HepG2 (cell line): ENCODE data around the gene QSOX2. TPM values are rescaled to one million over a fixed set of nuclear protein-coding genes. Genes with fewer than 3 reads are reported as not detected.

Source experiments
- ARID4A ChIP-seq: sonication (generic); formaldehyde crosslinking; IDR thresholded peaks from 2 replicates; pipeline ENCODE4 v1.5.0; 2020; ENCODE audit warnings: mild to moderate bottlenecking, missing genetic modification reagents, borderline replicate concordance
- CHD2 ChIP-seq: IDR thresholded peaks from 2 replicates; pipeline ENCODE4 v1.6.1; 2011; ENCODE audit warnings: low read depth, low read length, improper control_type of control experiment
- EZH2 ChIP-seq: conservative IDR thresholded peaks from 2 replicates; pipeline ENCODE4 v1.6.1; 2012; ENCODE audit warnings: mild to moderate bottlenecking, low read depth, low read length, moderate library complexity
- GMEB2 ChIP-seq: IDR thresholded peaks from 2 replicates; pipeline ENCODE4 v1.6.1; 2016; ENCODE audit warnings: missing biosample characterization, missing genetic modification reagents, low read depth
- HBP1 ChIP-seq: IDR thresholded peaks from 2 replicates; pipeline ENCODE4 v1.6.1; 2016; ENCODE audit warnings: low read depth, control low read depth
- ZBTB38 ChIP-seq: sonication (generic); formaldehyde crosslinking; IDR thresholded peaks from 2 replicates; pipeline ENCODE4 v1.5.1; 2020; ENCODE audit warnings: mild to moderate bottlenecking, missing genetic modification reagents
- ZNF142 ChIP-seq: sonication (generic); formaldehyde crosslinking; IDR thresholded peaks from 2 replicates; pipeline ENCODE4 v1.4.0; 2020; ENCODE audit warnings: missing genetic modification reagents
- ZSCAN9 ChIP-seq: IDR thresholded peaks from 2 replicates; pipeline ENCODE4 v1.6.1; 2016; ENCODE audit warnings: borderline replicate concordance
- polyA plus RNA-seq, 8 experiments: library from polyadenylated mRNA; depleted of rRNA in 3 of 8; stranded (reverse) in 7 of 8; unstranded in 1 of 8; fragments of >200 nt; fragmentation: Illumina TruSeq in 4 of 8; extraction: Trizol in 4 of 8; gene quantifications; 2 replicates each; pipeline versions ENCODE4 v1.2.1 to v1.2.3, GENCODE V29; 2011 to 2016; ENCODE audit warnings: low read depth in 4 of 8, missing spikeins in 1 of 8, mixed read lengths in 1 of 8; ENCODE audit not compliant: insufficient read depth in 1 of 8
- total RNA-seq, 5 experiments: library from RNA; depleted of rRNA; stranded (reverse); fragments of >200 nt; fragmentation: Illumina TruSeq; extraction: Trizol; gene quantifications; 2 replicates each; pipeline ENCODE4 v1.2.3, GENCODE V29; 2016; ENCODE audit warnings: low read depth in 1 of 5

Gene QSOX2
- total and polyA plus RNA-seq, 2 of the 13 experiments (the other 11 are each of a cell fraction or from before 2014, with no cell fraction given), result 27.1 to 42.1 TPM

GRCh38 chr9:136169495-136169894 is 76.1 kb downstream of the QSOX2 start (continued):
- TF ChIP-seq HBP1 (no peak), ZSCAN9 (CRISPR knock-in tag) (no peak), GMEB2 (no peak), ZNF142 (no peak), CHD2 (no peak), ARID4A (CRISPR knock-in tag) (no peak), ZBTB38 (CRISPR knock-in tag) (no peak), EZH2 (no peak)
